ENCODE data around the gene MPP4. TPM values are rescaled to one million over a fixed set of nuclear protein-coding genes. Genes with fewer than 3 reads are reported as not detected.

Gene MPP4
- polyA plus RNA-seq, 1 experiment, result 3.8 TPM

DNA sequence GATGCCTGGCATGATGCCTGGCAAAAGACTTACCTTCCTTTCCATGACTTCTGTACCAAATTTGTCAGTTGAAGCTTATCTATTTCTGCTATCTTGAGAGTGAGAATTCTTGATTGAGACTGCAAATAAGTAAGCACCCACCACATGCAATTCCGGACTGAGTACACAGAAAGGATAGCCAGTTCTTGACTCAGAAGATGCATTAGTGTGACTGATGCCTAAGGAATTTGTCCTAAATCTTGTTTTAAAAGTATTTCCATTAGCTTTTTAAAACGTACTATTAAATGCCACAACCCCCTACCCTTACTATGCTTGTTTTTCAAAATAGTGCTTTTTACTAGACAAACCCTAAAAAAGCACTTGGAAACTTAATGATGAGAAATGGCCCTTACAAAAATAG lies 545 bp downstream of the MPP4 start:
- DNase-seq (ENCODE audit: low read depth), result peak; percentile 71
- POLR2A ChIA-PET, result no interaction called here
- CTCF ChIA-PET, result interaction anchor here (1.0 to 3.0 kb wide), 4 partner anchors 9 to 466 kb away, joined by 4 to 7 read pairs (median 4); no protein-coding TSS in a partner anchor
- Histone ChIP-seq H3K27me3 (ENCODE audit: control insufficient read depth, insufficient read depth, low read length) (no peaks in the 10 kb centered on the region), H3K36me3 (ENCODE audit: control insufficient read depth, insufficient read depth, low read length) (no peaks in the 10 kb centered on the region; the same call in 1 of the 2 replicates), H3K4me3 (ENCODE audit: low read depth, low read length) (no peak overlapping the region)
- TF ChIP-seq, protein P1, sequence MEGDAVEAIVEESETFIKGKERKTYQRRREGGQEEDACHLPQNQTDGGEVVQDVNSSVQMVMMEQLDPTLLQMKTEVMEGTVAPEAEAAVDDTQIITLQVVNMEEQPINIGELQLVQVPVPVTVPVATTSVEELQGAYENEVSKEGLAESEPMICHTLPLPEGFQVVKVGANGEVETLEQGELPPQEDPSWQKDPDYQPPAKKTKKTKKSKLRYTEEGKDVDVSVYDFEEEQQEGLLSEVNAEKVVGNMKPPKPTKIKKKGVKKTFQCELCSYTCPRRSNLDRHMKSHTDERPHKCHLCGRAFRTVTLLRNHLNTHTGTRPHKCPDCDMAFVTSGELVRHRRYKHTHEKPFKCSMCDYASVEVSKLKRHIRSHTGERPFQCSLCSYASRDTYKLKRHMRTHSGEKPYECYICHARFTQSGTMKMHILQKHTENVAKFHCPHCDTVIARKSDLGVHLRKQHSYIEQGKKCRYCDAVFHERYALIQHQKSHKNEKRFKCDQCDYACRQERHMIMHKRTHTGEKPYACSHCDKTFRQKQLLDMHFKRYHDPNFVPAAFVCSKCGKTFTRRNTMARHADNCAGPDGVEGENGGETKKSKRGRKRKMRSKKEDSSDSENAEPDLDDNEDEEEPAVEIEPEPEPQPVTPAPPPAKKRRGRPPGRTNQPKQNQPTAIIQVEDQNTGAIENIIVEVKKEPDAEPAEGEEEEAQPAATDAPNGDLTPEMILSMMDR (IDR thresholded peaks at IDR 0.05; ENCODE audit: insufficient read depth, low read depth, low read length), result no peak

DNA sequence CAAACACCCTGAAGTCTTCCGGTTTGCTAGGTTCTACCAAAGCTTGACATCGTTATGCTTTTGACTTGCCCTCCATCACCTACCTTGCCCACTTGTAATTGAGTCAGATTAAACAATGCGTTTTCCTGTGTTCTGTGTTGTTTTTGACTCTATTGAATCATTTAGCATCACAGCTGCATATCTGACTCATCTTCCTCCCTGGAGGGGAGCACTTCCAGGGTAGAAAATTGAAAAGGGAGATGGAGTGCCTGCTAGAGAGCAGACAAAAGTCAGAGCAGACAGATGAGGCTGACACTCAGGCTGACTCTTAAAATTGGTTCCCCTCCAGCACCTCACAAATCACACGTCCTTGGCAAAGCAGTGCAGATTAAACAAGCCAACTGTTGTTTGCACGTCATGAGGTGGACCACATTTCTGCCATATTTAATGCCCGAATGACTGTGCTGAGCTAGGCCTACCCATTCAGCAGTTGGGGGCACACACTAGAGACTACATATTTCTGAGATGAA lies 2.2 kb downstream of the MPP4 start:
- Histone ChIP-seq H3K4me3 (ENCODE audit: low read depth, low read length) (no peak overlapping the region), H3K27me3 (ENCODE audit: control insufficient read depth, insufficient read depth, low read length) (no peaks in the 10 kb centered on the region), H3K36me3 (ENCODE audit: control insufficient read depth, insufficient read depth, low read length) (no peaks in the 10 kb centered on the region; the same call in 1 of the 2 replicates)
- POLR2A ChIA-PET, result interaction anchor here (0.6 kb wide), 1 partner anchor 9 kb away, joined by 3 read pairs; no protein-coding TSS in a partner anchor
- DNase-seq (ENCODE audit: low read depth), result peak; percentile 73
- TF ChIP-seq, protein P1 (IDR thresholded peaks at IDR 0.05; ENCODE audit: insufficient read depth, low read depth, low read length), result no peak
- CTCF ChIA-PET, result interaction anchor here (1.0 to 3.0 kb wide), 5 partner anchors 9 to 47 kb away, joined by 3 to 7 read pairs (median 4); no protein-coding TSS in a partner anchor

DNA sequence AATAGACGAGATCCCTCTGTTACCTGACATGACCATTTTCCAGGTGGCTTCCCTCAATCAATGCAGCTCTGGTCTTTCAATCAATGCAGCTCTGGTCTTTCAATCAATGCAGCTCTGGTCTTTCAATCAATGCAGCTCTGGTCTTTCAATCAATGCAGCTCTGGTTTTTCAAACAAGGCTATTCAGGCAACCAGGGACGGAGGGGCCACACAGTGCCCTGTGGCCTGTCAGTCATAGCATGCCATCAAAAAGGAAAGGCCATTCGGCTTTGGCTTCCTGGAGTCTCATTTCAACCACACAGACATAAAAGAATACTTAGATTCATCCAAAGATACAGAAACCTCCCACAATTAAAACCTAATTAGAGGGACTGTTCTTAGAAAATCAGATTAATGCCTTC lies 13.3 kb downstream of the MPP4 start:
- Histone ChIP-seq H3K36me3 (ENCODE audit: control insufficient read depth, insufficient read depth, low read length) (peaks cover 2% of the 10 kb centered on the region; the same call in 1 of the 2 replicates), H3K27me3 (ENCODE audit: control insufficient read depth, insufficient read depth, low read length) (no peaks in the 10 kb centered on the region), H3K4me3 (ENCODE audit: low read depth, low read length) (no peak overlapping the region)
- DNase-seq (ENCODE audit: low read depth), result no peak
- POLR2A ChIA-PET, result no interaction called here
- TF ChIP-seq, protein P1 (IDR thresholded peaks at IDR 0.05; ENCODE audit: insufficient read depth, low read depth, low read length), result no peak
- CTCF ChIA-PET, result interaction anchor here (1.0 kb wide), 1 partner anchor 22 kb away, joined by 3 read pairs; no protein-coding TSS in a partner anchor

DNA sequence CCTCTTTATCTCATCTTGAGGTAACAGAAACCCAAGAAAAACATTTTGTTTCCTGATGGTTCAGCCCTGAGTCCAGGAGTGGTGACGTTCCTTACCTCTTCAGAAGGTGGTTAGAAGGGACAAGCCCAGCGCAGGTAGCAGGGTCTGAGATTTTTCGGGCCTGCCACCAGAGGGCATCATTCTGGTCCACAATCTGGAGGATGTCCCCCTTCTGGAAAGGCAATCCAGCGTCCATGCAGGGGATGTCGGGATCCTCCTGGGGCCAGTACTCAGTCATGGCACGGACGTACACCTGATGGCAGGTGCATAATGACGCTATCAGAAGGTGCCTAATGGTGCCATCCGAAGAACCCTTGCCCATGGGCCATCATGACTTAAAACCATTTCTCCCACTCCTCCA lies 17.7 kb downstream of the MPP4 start:
- Histone ChIP-seq H3K4me3 (ENCODE audit: low read depth, low read length) (no peak overlapping the region), H3K27me3 (ENCODE audit: control insufficient read depth, insufficient read depth, low read length) (no peaks in the 10 kb centered on the region), H3K36me3 (ENCODE audit: control insufficient read depth, insufficient read depth, low read length) (peaks cover 2% of the 10 kb centered on the region; the same call in 1 of the 2 replicates)
- CTCF ChIA-PET, result interaction anchor here (1.0 to 1.7 kb wide), 2 partner anchors 14 to 19 kb away, joined by 4 to 6 read pairs; no protein-coding TSS in a partner anchor
- TF ChIP-seq, protein P1 (IDR thresholded peaks at IDR 0.05; ENCODE audit: insufficient read depth, low read depth, low read length), result peak; percentile 41
- DNase-seq (ENCODE audit: low read depth), result no peak
- POLR2A ChIA-PET, result no interaction called here

DNA sequence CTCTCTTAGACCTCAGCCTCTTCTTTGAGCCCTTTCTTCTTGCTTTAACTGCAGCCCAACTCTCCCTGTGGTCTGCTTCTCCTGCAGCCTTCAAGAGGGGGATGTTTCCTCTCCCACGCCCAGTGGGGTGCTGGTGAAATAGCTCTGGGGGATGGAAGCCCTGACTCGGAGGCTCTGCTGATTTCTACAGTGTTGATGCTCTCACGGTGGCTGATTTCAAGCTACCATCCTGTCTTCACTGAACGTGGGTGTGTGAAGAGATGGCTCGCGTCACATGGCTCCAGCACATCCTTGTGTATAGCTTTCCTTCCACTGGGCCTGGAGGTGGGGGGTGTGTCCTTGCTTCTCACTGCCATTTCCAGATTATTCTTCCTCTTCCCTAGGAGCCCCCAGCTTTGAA lies 20.0 kb downstream of the MPP4 start:
- DNase-seq (ENCODE audit: low read depth), result no peak
- POLR2A ChIA-PET, result no interaction called here
- no peak overlapping the region for H3K4me3 ChIP-seq (ENCODE audit: low read depth, low read length)
- CTCF ChIA-PET, result no interaction called here
- TF ChIP-seq, protein P1 (IDR thresholded peaks at IDR 0.05; ENCODE audit: insufficient read depth, low read depth, low read length), result no peak
- H3K27me3 ChIP-seq (ENCODE audit: control insufficient read depth, insufficient read depth, low read length), result no peaks in the 10 kb centered on the region
- peaks cover 2% of the 10 kb centered on the region; the same call in 1 of the 2 replicates for H3K36me3 ChIP-seq (ENCODE audit: control insufficient read depth, insufficient read depth, low read length)
